Esophagus muscularis mucosa (tissue), 4 donors: ENCODE results near the gene ZG16.

Experiments used
- EP300 ChIP-seq: sonication (generic); formaldehyde crosslinking; IDR thresholded peaks from one replicate; pipeline ENCODE4 v1.6.1; 2017; ENCODE audit warnings: antibody characterized with exemption
- POLR2A ChIP-seq: fragments of 450-650 bp; IDR thresholded peaks from one replicate; pipeline ENCODE4 v1.6.1; 2017; ENCODE audit warnings: antibody characterized with exemption, moderate library complexity, mild to moderate bottlenecking, low read depth
- POLR2AphosphoS5 ChIP-seq, 2 donors: sonication (generic); formaldehyde crosslinking; IDR thresholded peaks; one replicate each; pipeline ENCODE4 v1.6.1; 2017; ENCODE audit warnings: antibody characterized with exemption in 2 of 2
- TF ChIP-seq, protein P1 (sequence below), 3 experiments: fragments of 200-600 bp in 2 of 3; fragments of 450-650 bp in 1 of 3; sonication (generic) in 2 of 3; IDR thresholded peaks; one replicate each; pipeline ENCODE4 v1.5.1; 2017 to 2019; ENCODE audit warnings: antibody characterized with exemption in 3 of 3, mild to moderate bottlenecking in 2 of 3, moderate library complexity in 1 of 3

DNA sequence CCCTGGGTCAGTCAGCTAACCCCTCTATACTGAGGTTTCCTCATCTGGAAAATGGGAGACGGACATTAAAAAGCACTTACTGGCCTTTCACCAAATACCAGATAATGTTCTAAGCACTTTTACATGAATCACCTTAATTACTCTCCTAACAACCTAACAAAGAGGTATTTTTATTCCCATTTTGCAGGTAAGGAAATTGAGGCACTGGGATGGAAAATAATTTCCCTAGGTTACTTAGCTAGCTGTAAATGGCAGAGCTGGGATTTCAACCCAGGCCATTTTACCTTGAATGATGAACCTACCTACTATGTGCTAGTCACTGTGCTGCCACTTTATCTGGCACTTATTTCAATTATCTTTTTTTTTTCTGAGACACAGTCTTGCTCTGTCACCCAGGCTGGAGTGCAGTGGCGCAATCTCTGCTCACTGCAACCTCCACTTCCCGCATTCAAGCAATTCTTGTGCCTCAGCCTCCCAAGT is 16.2 kb downstream of the ZG16 start:
- no peak for TF ChIP-seq EP300
- TF ChIP-seq, protein P1, sequence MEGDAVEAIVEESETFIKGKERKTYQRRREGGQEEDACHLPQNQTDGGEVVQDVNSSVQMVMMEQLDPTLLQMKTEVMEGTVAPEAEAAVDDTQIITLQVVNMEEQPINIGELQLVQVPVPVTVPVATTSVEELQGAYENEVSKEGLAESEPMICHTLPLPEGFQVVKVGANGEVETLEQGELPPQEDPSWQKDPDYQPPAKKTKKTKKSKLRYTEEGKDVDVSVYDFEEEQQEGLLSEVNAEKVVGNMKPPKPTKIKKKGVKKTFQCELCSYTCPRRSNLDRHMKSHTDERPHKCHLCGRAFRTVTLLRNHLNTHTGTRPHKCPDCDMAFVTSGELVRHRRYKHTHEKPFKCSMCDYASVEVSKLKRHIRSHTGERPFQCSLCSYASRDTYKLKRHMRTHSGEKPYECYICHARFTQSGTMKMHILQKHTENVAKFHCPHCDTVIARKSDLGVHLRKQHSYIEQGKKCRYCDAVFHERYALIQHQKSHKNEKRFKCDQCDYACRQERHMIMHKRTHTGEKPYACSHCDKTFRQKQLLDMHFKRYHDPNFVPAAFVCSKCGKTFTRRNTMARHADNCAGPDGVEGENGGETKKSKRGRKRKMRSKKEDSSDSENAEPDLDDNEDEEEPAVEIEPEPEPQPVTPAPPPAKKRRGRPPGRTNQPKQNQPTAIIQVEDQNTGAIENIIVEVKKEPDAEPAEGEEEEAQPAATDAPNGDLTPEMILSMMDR (IDR thresholded peaks at IDR 0.05) = no peak
- TF ChIP-seq POLR2A = no peak
- TF ChIP-seq POLR2AphosphoS5 (IDR thresholded peaks at IDR 0.05) = no peak
